ENCODE measurements around the gene PVALEF.

PVALEF gene

GRCh38 chr17:81164371-81165245 is 699 bp upstream of the PVALEF start:
- no peak for DNase-seq (ENCODE audit: extremely low read depth, insufficient read length)
- H3K36me3 ChIP-seq (ENCODE audit: control insufficient read depth, insufficient read depth, low read length), result no peaks in the 10 kb centered on the region
- H3K27me3 ChIP-seq (replicated peaks; ENCODE audit: control insufficient read depth, insufficient read depth, low read length), result peaks cover 1% of the 10 kb centered on the region; the same call in 1 of the 2 replicates
- H3K4me3 ChIP-seq (replicated peaks; ENCODE audit: low read depth, low read length), result no peak overlapping the region
- no peak for TF ChIP-seq CTCF (IDR thresholded peaks at IDR 0.05; ENCODE audit: insufficient read depth, low read length, poor library complexity, severe bottlenecking)

GRCh38 chr17:81166033-81166492 is 756 bp downstream of the PVALEF start, which contains the start of gene AATK:
Gene AATK (minus strand): TSS chr17:81166221. CDS start chr17:81165992, 229 bp downstream.
- no peaks in the 10 kb centered on the region for H3K36me3 ChIP-seq (ENCODE audit: control insufficient read depth, insufficient read depth, low read length)
- no peak for DNase-seq (ENCODE audit: extremely low read depth, insufficient read length)
- no peak within 1 kb of the TSS for H3K4me3 ChIP-seq (replicated peaks; ENCODE audit: low read depth, low read length)
- H3K27me3 ChIP-seq (replicated peaks; ENCODE audit: control insufficient read depth, insufficient read depth, low read length), result no peaks in the 10 kb centered on the region; the same call in 1 of the 2 replicates
- TF ChIP-seq CTCF (IDR thresholded peaks at IDR 0.05; ENCODE audit: insufficient read depth, low read length, poor library complexity, severe bottlenecking), result no peak

- H3K36me3 ChIP-seq (ENCODE audit: control insufficient read depth, insufficient read depth, low read length), result no peaks in the 10 kb centered on the region
- no peak for TF ChIP-seq CTCF (IDR thresholded peaks at IDR 0.05; ENCODE audit: insufficient read depth, low read length, poor library complexity, severe bottlenecking)
- no peak for DNase-seq (ENCODE audit: extremely low read depth, insufficient read length)
- H3K27me3 ChIP-seq (replicated peaks; ENCODE audit: control insufficient read depth, insufficient read depth, low read length), result no peaks in the 10 kb centered on the region; the same call in 1 of the 2 replicates
- no peak overlapping the region for H3K4me3 ChIP-seq (replicated peaks; ENCODE audit: low read depth, low read length)
Observed at GRCh38 chr17:81167194-81167524, 1.9 kb downstream of the PVALEF start.

- no peak for TF ChIP-seq CTCF (IDR thresholded peaks at IDR 0.05; ENCODE audit: insufficient read depth, low read length, poor library complexity, severe bottlenecking)
- Histone ChIP-seq H3K36me3 (ENCODE audit: control insufficient read depth, insufficient read depth, low read length) (no peaks in the 10 kb centered on the region), H3K27me3 (replicated peaks; ENCODE audit: control insufficient read depth, insufficient read depth, low read length) (no peaks in the 10 kb centered on the region; the same call in 1 of the 2 replicates), H3K4me3 (replicated peaks; ENCODE audit: low read depth, low read length) (no peak overlapping the region)
- DNase-seq (ENCODE audit: extremely low read depth, insufficient read length), result no peak
Observed at GRCh38 chr17:81167638-81168037, 2.3 kb downstream of the PVALEF start.

- Histone ChIP-seq H3K27me3 (replicated peaks; ENCODE audit: control insufficient read depth, insufficient read depth, low read length) (no peaks in the 10 kb centered on the region; the same call in 1 of the 2 replicates), H3K36me3 (ENCODE audit: control insufficient read depth, insufficient read depth, low read length) (no peaks in the 10 kb centered on the region), H3K4me3 (replicated peaks; ENCODE audit: low read depth, low read length) (no peak overlapping the region)
- no peak for TF ChIP-seq CTCF (IDR thresholded peaks at IDR 0.05; ENCODE audit: insufficient read depth, low read length, poor library complexity, severe bottlenecking)
- DNase-seq (ENCODE audit: extremely low read depth, insufficient read length), result no peak
Observed at GRCh38 chr17:81169870-81170309, 4.6 kb downstream of the PVALEF start.

Data from GM06990 (cell line).